Left ventricle myocardium inferior (tissue), 1 donor: Measurements from ENCODE around the gene ANP32A. TPM values are rescaled to one million over a fixed set of nuclear protein-coding genes. Genes with fewer than 3 reads are reported as not detected.
A peak's percentile ranks its signal among the peaks of the same experiment; 100 is the strongest.

Experiments used
- DNase-seq: peaks from one replicate; pipeline ENCODE4 v3.0.0-alpha.2; 2020
- H3K27ac ChIP-seq: fragments of 200-600 bp; replicated peaks from 2 replicates; pipeline ENCODE4 v1.8.0; 2021
- H3K27me3 ChIP-seq: fragments of 200-600 bp; 2 replicates; pipeline ENCODE4 v1.8.0; 2021; ENCODE audit warnings: low read depth
- H3K36me3 ChIP-seq: fragments of 200-600 bp; 2 replicates; pipeline ENCODE4 v1.8.0; 2021
- H3K4me1 ChIP-seq: fragments of 200-600 bp; 2 replicates; pipeline ENCODE4 v1.8.0; 2021
- H3K4me3 ChIP-seq: fragments of 200-600 bp; 2 replicates; pipeline ENCODE4 v1.8.0; 2021; ENCODE audit warnings: mild to moderate bottlenecking, moderate library complexity
- H3K9me3 ChIP-seq: fragments of 200-600 bp; replicated peaks from 2 replicates; pipeline ENCODE4 v1.8.0; 2021
- intact Hi-C: fragments of 100-400 bp; cut with micrococcal nuclease; formaldehyde crosslinking; loops from one replicate; pipeline ENCODE4 v1.11.0; 2022
- total RNA-seq: library from RNA; stranded (reverse); fragmentation: NEBNext Ultra II Directional; extraction: Animal tissue kit (Norgen Biotek cat#: 25700); gene quantifications from one replicate; pipeline ENCODE4 v1.2.1, GENCODE V29; 2021
- TF ChIP-seq, protein P1 (sequence below): fragments of 200-600 bp; IDR thresholded peaks from 2 replicates; pipeline ENCODE4 v1.8.0; 2021; ENCODE audit warnings: antibody characterized with exemption, mild to moderate bottlenecking, borderline replicate concordance
- donor health status: DM: no; HTN: yes; CAD: no; lungs with severe emphysema.

ANP32A gene
- total RNA-seq, 1 donor from 2014 or later = 150 TPM

DNA sequence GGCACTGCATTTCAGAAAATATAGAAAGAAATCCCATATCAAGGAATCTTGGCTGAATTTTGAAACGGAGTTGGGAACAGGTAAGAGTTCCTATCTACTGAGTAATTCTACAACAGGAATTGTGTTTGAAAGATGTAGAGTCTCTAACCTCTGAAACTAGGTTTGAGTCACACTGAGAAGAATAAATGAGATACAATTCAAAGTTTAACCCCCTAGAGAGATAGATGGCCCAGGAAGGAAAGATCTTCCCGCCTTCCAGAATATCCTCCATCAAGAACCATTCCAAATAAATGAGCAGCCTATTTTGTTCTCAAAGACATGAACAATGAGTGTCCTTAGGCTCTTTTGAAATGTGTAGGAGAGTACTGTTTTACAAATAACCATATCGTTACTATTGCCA, 2.9 kb upstream of the ANP32A start:
- peaks cover 38% of the 10 kb centered on the region for H3K4me1 ChIP-seq
- H3K9me3 ChIP-seq = no peaks in the 10 kb centered on the region
- TF ChIP-seq, protein P1, sequence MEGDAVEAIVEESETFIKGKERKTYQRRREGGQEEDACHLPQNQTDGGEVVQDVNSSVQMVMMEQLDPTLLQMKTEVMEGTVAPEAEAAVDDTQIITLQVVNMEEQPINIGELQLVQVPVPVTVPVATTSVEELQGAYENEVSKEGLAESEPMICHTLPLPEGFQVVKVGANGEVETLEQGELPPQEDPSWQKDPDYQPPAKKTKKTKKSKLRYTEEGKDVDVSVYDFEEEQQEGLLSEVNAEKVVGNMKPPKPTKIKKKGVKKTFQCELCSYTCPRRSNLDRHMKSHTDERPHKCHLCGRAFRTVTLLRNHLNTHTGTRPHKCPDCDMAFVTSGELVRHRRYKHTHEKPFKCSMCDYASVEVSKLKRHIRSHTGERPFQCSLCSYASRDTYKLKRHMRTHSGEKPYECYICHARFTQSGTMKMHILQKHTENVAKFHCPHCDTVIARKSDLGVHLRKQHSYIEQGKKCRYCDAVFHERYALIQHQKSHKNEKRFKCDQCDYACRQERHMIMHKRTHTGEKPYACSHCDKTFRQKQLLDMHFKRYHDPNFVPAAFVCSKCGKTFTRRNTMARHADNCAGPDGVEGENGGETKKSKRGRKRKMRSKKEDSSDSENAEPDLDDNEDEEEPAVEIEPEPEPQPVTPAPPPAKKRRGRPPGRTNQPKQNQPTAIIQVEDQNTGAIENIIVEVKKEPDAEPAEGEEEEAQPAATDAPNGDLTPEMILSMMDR = no peak
- H3K27ac ChIP-seq = no peak overlapping the region
- no peaks in the 10 kb centered on the region for H3K27me3 ChIP-seq
- intact Hi-C loops = loop anchor here (10.0 kb wide), 1 partner anchor 51 kb away; no protein-coding TSS in a partner anchor
- H3K36me3 ChIP-seq = no peaks in the 10 kb centered on the region
- no peak overlapping the region for H3K4me3 ChIP-seq
- no peak for DNase-seq

DNA sequence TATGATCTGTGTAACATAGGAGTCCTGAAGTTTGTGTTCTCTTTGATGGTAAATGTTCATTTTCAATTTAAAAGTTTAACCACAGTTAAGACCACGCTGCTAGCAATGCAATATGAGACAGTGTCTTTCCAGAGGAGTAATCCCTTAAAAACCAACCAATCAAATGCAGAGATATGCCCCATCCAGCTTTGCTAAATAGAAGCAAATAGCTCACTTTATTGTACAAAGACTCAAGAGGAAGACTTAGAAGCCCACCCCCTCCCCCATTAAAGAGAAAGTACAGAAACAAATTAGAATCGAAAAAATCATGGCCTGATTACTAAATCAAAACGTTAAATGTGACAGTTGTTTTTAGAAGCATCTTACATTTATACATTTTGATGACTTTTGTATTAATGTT, 2.1 kb upstream of the ANP32A start:
- DNase-seq = no peak
- Histone ChIP-seq H3K4me1 (peaks cover 44% of the 10 kb centered on the region), H3K36me3 (no peaks in the 10 kb centered on the region), H3K27me3 (no peaks in the 10 kb centered on the region), H3K27ac (no peak overlapping the region), H3K9me3 (no peaks in the 10 kb centered on the region), H3K4me3 (no peak overlapping the region)
- intact Hi-C loops = loop anchor here (10.0 kb wide), 1 partner anchor 52 kb away; no protein-coding TSS in a partner anchor
- TF ChIP-seq, protein P1 = no peak

DNA sequence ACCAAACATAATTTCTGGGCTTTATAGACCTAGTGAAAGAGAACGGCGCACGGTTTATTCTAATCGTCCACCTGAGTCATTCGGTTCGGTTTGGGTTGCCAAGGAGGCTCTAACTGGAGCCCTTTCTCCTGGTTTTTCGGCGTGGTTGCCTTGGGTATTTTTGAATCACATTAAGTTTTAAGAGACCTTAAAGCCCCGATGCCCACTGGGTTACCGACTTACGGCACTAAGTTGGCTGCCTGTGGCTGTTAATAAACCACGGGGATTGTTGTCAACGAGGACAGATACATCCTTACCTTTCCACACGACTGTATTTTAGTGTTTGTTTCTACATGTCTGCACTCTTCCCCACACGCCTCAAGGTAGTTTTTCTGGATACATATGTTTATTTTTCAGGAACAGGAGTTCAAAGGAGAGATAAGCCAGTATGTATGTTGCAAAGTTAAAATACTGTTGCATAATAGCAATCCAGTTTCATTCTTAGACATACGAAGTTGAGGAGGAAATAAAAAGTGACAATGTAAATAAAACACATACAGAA, 1.2 kb upstream of the ANP32A start:
- Histone ChIP-seq H3K9me3 (no peaks in the 10 kb centered on the region), H3K36me3 (no peaks in the 10 kb centered on the region), H3K27ac (peak overlapping the region; percentile 97), H3K27me3 (no peaks in the 10 kb centered on the region), H3K4me1 (peaks cover 52% of the 10 kb centered on the region), H3K4me3 (peak overlapping the region; percentile 84)
- TF ChIP-seq, protein P1 = no peak
- DNase-seq = no peak
- intact Hi-C loops = loop anchor here (10.0 kb wide), 1 partner anchor 53 kb away; no protein-coding TSS in a partner anchor

GRCh38 chr15:68821190-68821840, 620 bp upstream of the ANP32A start:
- DNase-seq = no peak
- Histone ChIP-seq H3K36me3 (no peaks in the 10 kb centered on the region), H3K27me3 (no peaks in the 10 kb centered on the region), H3K4me1 (peaks cover 58% of the 10 kb centered on the region), H3K4me3 (peak overlapping the region; percentile 84), H3K27ac (peak overlapping the region; percentile 97), H3K9me3 (no peaks in the 10 kb centered on the region)
- TF ChIP-seq, protein P1 = no peak
- intact Hi-C loops = loop anchor here (10.0 kb wide), 1 partner anchor 53 kb away; no protein-coding TSS in a partner anchor

- Histone ChIP-seq H3K27me3 (no peaks in the 10 kb centered on the region), H3K36me3 (no peaks in the 10 kb centered on the region), H3K4me3 (peak overlapping the region; percentile 84), H3K4me1 (peaks cover 74% of the 10 kb centered on the region), H3K9me3 (no peaks in the 10 kb centered on the region), H3K27ac (peak overlapping the region; percentile 97)
- DNase-seq = peak; percentile 44
- intact Hi-C loops = loop anchor here (10.0 kb wide), 1 partner anchor 55 kb away; no protein-coding TSS in a partner anchor
- TF ChIP-seq, protein P1 = no peak
Measured at GRCh38 chr15:68819495-68820294, 1.0 kb downstream of the ANP32A start.
